GM13977 (cell line): ENCODE data around the gene FAM170B.

Experiments used
- DNase-seq: peaks from one replicate; pipeline ENCODE4 v3.0.0; 2012; ENCODE audit warnings: low spot score
- in situ Hi-C: fragments of 300-500 bp; cut with MboI; formaldehyde crosslinking; loops from one replicate; pipeline ENCODE4 v1.12.0; 2022; ENCODE audit warnings: low sequenced_read_pairs, low pct_unique_long_range_greater_than_20kb, mixed read lengths, inconsistent platforms; ENCODE audit not compliant: unreplicated experiment
- TF ChIP-seq, protein P1 (sequence below): IDR thresholded peaks from 2 replicates; pipeline ENCODE4 v1.5.1; 2012; ENCODE audit warnings: mild to moderate bottlenecking, control low read depth; ENCODE audit not compliant: insufficient read depth; ENCODE audit errors: extremely low read depth, missing control alignments

Gene FAM170B

DNA sequence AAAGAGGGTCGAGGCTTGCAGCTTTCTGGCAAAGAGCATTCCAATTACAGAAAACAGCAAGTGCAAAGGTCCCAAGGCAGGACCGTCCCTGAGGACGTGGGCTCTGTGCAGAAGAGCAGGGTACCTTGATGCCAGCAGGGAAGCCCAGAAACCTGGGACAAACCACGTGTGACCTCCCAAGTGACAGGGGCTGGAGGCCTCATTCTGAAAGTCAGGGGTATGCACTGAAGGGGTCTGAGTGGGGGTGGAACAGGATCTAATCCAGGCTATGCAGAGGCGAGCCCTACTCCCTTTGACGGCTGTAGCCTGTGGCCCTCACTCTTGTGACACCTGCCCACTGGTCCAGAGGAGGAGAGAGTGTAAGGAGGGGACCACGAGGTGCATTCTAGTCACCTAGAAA, 31.4 kb upstream of the FAM170B start:
- TF ChIP-seq, protein P1, sequence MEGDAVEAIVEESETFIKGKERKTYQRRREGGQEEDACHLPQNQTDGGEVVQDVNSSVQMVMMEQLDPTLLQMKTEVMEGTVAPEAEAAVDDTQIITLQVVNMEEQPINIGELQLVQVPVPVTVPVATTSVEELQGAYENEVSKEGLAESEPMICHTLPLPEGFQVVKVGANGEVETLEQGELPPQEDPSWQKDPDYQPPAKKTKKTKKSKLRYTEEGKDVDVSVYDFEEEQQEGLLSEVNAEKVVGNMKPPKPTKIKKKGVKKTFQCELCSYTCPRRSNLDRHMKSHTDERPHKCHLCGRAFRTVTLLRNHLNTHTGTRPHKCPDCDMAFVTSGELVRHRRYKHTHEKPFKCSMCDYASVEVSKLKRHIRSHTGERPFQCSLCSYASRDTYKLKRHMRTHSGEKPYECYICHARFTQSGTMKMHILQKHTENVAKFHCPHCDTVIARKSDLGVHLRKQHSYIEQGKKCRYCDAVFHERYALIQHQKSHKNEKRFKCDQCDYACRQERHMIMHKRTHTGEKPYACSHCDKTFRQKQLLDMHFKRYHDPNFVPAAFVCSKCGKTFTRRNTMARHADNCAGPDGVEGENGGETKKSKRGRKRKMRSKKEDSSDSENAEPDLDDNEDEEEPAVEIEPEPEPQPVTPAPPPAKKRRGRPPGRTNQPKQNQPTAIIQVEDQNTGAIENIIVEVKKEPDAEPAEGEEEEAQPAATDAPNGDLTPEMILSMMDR, result no peak
- in situ Hi-C loops, result no loop called here
- DNase-seq, result no peak

- in situ Hi-C loops, result no loop called here
- TF ChIP-seq, protein P1, result peak; percentile 81
- peak; percentile 62 for DNase-seq
Observed at GRCh38 chr10:49164559-49165188, 30.9 kb upstream of the FAM170B start.

DNA sequence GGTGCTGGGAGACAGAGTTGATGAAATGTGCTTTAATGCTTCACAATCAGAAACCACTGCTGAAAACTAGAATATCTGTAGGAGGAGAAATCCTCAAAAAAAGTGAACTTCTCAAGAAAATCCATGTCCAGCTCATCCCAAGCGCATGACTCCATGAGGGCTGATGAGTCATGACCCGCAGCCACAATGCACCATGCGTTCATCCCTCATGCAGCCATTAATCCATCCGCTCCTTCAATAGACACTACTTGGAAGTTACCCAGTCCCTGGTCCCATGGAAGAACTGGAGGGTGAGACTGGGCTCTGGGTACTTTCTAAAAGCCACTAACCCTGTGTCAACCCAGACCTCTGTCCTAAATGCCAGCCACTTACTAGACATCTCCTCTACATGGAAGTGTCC, 29.9 kb upstream of the FAM170B start:
- in situ Hi-C loops, result no loop called here
- no peak for DNase-seq
- TF ChIP-seq, protein P1, result no peak

DNA sequence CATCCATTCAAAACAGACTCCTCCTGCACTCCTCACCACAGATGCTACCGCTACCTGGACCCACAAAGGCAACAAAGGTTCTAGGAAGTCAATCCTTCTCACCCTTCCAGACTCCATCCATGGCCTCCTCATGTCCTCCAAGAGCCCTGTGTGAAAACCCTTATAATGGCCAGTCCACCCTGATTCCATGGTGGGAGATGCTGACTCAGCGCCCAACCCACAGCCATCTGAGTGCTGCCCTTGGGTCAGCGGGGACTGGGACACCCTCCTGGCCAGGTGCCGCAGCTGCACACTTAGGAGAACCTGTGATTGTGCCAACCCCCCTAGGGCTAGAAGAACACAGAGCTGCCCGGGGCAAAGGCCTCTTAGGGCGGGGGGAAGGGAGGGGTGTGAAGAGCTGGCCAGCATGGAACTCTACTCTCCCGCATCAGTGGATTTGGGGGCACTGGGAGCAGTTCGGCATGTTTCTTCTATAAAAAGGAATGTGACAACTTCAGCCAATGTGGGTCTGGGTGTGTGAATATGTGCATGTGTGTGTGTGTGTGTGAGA, 29.0 kb upstream of the FAM170B start:
- in situ Hi-C loops, result no loop called here
- TF ChIP-seq, protein P1, result no peak
- DNase-seq, result no peak

GRCh38 chr10:49162063-49162462, 28.2 kb upstream of the FAM170B start:
- in situ Hi-C loops, result no loop called here
- TF ChIP-seq, protein P1, result no peak
- no peak for DNase-seq

GRCh38 chr10:49161411-49161997, 27.7 kb upstream of the FAM170B start:
- in situ Hi-C loops, result no loop called here
- no peak for DNase-seq
- TF ChIP-seq, protein P1, result peak; percentile 2
